HCT116 (cell line): Measurements from ENCODE around the gene DLL1. TPM values are rescaled to one million over a fixed set of nuclear protein-coding genes. Genes with fewer than 3 reads are reported as not detected.
A peak's percentile ranks its signal among the peaks of the same experiment; 100 is the strongest.

Experiments
- ATAC-seq: fragments of 200-7000 bp; cut with Tn5 transposase; 2 replicates; pipeline ENCODE4 v1.9.1; 2020; ENCODE audit warnings: mild to moderate bottlenecking, moderate library complexity
- BruUV-seq: library from RNA; stranded (reverse); fragments of 400-500 nt; replicated peaks from 2 replicates; lab custom pipeline; 2021; lab: Mats Ljungman, UMichigan
- CTCF ChIA-PET: fragments of 300-600 bp; sonication (Branson Sonifier 250); formaldehyde crosslinking; loops from one replicate; lab custom pipeline; 2021; ENCODE audit warnings: antibody characterized with exemption; lab: Charles Lee
- POLR2A ChIA-PET: fragments of 300-600, 350-600 bp; sonication (Branson Sonifier 250); formaldehyde crosslinking; loops from one replicate; lab custom pipeline; 2021; ENCODE audit warnings: antibody characterized with exemption; lab: Charles Lee
- RAD21 ChIA-PET, 2 experiments: fragments of 300-600 bp; sonication (Branson Sonifier 250); formaldehyde crosslinking; loops; one replicate each; lab custom pipeline; 2023; ENCODE audit warnings: low total read pairs in 2 of 2; ENCODE audit not compliant: uncharacterized antibody in 2 of 2, unreplicated experiment in 2 of 2, low non-redundant PET in 1 of 2; lab: Charles Lee
- DNase-seq: peaks from one replicate; pipeline ENCODE4 v3.0.0-alpha.2; 2010; ENCODE audit warnings: low read depth, low spot score
- H2AFZ ChIP-seq: fragments of 200-600 bp; shearing (Covaris generic), sonication (generic); 2 replicates; pipeline ENCODE4 v1.6.1; 2017; ENCODE audit warnings: low read depth, mixed run types, mixed read lengths, antibody characterized with exemption, low read length; ENCODE audit not compliant: poor library complexity, severe bottlenecking
- H3K27ac ChIP-seq: 2 replicates; pipeline ENCODE4 v1.5.1; 2012; ENCODE audit warnings: low read depth, low read length
- H3K27me3 ChIP-seq: fragments of 200-600 bp; sonication (generic); 2 replicates; pipeline ENCODE4 v1.6.1; 2016; ENCODE audit warnings: mixed run types, low read length, mixed read lengths; ENCODE audit not compliant: insufficient read depth
- H3K36me3 ChIP-seq, 2 experiments: fragments of 200-500 bp in 1 of 2; fragments of 200-600 bp in 1 of 2; sonication (Bioruptor generic) in 1 of 2; sonication (generic) in 1 of 2; 2 replicates each; pipeline versions ENCODE4 v1.5.1 to v1.6.1; 2014 to 2016; ENCODE audit warnings: low read length in 2 of 2, inconsistent platforms in 1 of 2, mixed read lengths in 1 of 2, mixed run types in 1 of 2; ENCODE audit not compliant: insufficient read depth in 2 of 2, control insufficient read depth in 1 of 2
- H3K4me1 ChIP-seq, 2 experiments: fragments of 200-600 bp in 1 of 2; sonication (generic) in 1 of 2; 2 replicates each; pipeline versions ENCODE4 v1.5.1 to v1.6.1; 2012 to 2017; ENCODE audit warnings: low read length in 2 of 2, inconsistent platforms in 1 of 2, mild to moderate bottlenecking in 1 of 2, mixed read lengths in 1 of 2, mixed run types in 1 of 2, moderate library complexity in 1 of 2; ENCODE audit not compliant: insufficient read depth in 2 of 2, control insufficient read depth in 1 of 2
- H3K4me2 ChIP-seq: fragments of 200-600 bp; sonication (generic); 2 replicates; pipeline ENCODE4 v1.6.1; 2017; ENCODE audit warnings: mixed run types, low read length, mixed read lengths
- H3K4me3 ChIP-seq, 2 experiments: fragments of 200-600 bp in 1 of 2; sonication (generic) in 1 of 2; replicated peaks in 1 of 2; 2 replicates each; pipeline ENCODE4 v1.5.1; 2011 to 2016; ENCODE audit warnings: low read length in 2 of 2, control low read depth in 1 of 2, low read depth in 1 of 2, mild to moderate bottlenecking in 1 of 2, mixed read lengths in 1 of 2, mixed run types in 1 of 2
- H3K79me2 ChIP-seq: fragments of 200-600 bp; sonication (generic); 2 replicates; pipeline ENCODE4 v1.6.1; 2017; ENCODE audit warnings: mild to moderate bottlenecking, mixed run types, low read length, moderate library complexity, mixed read lengths; ENCODE audit not compliant: insufficient read depth
- H3K9ac ChIP-seq: fragments of 200-600 bp; sonication (generic); 2 replicates; pipeline ENCODE4 v1.6.1; 2016; ENCODE audit warnings: low read length, mixed read lengths
- H3K9me2 ChIP-seq: fragments of 200-600 bp; sonication (generic), shearing (Covaris generic); 2 replicates; pipeline ENCODE4 v1.6.1; 2017; ENCODE audit warnings: mixed run types, mild to moderate bottlenecking, moderate library complexity; ENCODE audit not compliant: insufficient read depth
- H3K9me3 ChIP-seq, 2 experiments: fragments of 200-500 bp in 1 of 2; fragments of 200-600 bp in 1 of 2; sonication (Bioruptor generic) in 1 of 2; sonication (generic) in 1 of 2; 2 replicates each; pipeline ENCODE4 v1.6.1; 2014 to 2017; ENCODE audit warnings: low read length in 2 of 2, mixed read lengths in 2 of 2, inconsistent platforms in 1 of 2, low read depth in 1 of 2, mild to moderate bottlenecking in 1 of 2, mixed run types in 1 of 2, moderate library complexity in 1 of 2; ENCODE audit not compliant: control insufficient read depth in 1 of 2, insufficient read depth in 1 of 2
- H4K20me1 ChIP-seq: fragments of 200-600 bp; sonication (generic), shearing (Covaris generic); 2 replicates; pipeline ENCODE4 v1.6.1; 2017; ENCODE audit warnings: mixed run types, mild to moderate bottlenecking, moderate library complexity; ENCODE audit not compliant: insufficient read depth
- CBX3 ChIP-seq: IDR thresholded peaks from 2 replicates; pipeline ENCODE4 v1.6.1; 2012; ENCODE audit warnings: low read depth
- MAX ChIP-seq: IDR thresholded peaks from 2 replicates; pipeline ENCODE4 v1.6.1; 2012
- POLR2A ChIP-seq: IDR thresholded peaks from 2 replicates; pipeline ENCODE4 v1.7.0; 2011; ENCODE audit warnings: borderline replicate concordance; ENCODE audit not compliant: insufficient read depth, insufficient read length; ENCODE audit errors: extremely low read depth
- SP1 ChIP-seq: IDR thresholded peaks from 2 replicates; pipeline ENCODE4 v1.6.1; 2012; ENCODE audit warnings: low read depth
- TCF7L2 ChIP-seq: IDR thresholded peaks from 2 replicates; pipeline ENCODE4 v1.7.0; 2011; ENCODE audit warnings: borderline replicate concordance, inconsistent platforms; ENCODE audit not compliant: insufficient read depth, insufficient read length; ENCODE audit errors: extremely low read depth
- ZFX ChIP-seq: fragments of 450-650 bp; IDR thresholded peaks from 2 replicates; pipeline ENCODE4 v1.6.1; 2017
- ZNF274 ChIP-seq: fragments of 200-500 bp; sonication (Bioruptor generic); IDR thresholded peaks from 2 replicates; pipeline ENCODE4 v1.6.1; 2014; ENCODE audit warnings: mild to moderate bottlenecking, low read depth, low read length, inconsistent platforms
- intact Hi-C: fragments of 100-400 bp; cut with micrococcal nuclease; formaldehyde crosslinking; loops from 2 replicates; pipeline ENCODE4 v1.10.0; 2022
- total RNA-seq: library from RNA; stranded (reverse); gene quantifications from one replicate; pipeline ENCODE4 v1.2.1, GENCODE V29; 2021; ENCODE audit not compliant: unreplicated experiment

DLL1 gene
- total RNA-seq, 1 experiment from 2014 or later = 5.3 TPM

DNA sequence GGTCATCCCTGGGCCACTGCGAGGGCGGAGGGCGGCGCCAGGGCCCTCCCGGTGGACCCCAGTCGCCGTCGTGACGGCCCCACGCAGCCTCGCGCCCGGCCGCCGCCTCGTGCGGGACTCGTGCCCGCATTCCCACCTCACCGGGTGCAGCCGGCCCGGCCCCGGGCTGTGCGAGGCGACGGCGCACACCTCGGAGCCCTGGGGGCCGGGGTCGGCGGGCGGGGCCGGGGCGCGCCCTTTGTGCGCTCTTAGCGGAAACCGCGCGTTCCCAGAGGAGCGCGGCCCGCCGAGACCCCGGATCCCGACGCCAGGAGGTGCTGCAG is 5.5 kb upstream of the DLL1 start:
- Histone ChIP-seq H3K9me3 (peaks cover 0 to 6% of the 10 kb centered on the region in 2 experiments; a peak in 1 of 4 replicates), H3K4me2 (peak overlapping the region; percentile 91), H3K27me3 (peaks cover 4% of the 10 kb centered on the region; the same call in 1 of the 2 replicates), H3K4me3 (no peak overlapping the region), H3K36me3 (no peaks in the 10 kb centered on the region), H2AFZ (no peak overlapping the region), H3K79me2 (no peaks in the 10 kb centered on the region), H3K9ac (no peak overlapping the region), H3K9me2 (no peaks in the 10 kb centered on the region), H3K4me1 (peaks cover 4 to 14% of the 10 kb centered on the region in 2 experiments; a peak in 2 of 4 replicates), H3K27ac (no peak overlapping the region; the same call in 1 of the 2 replicates), H4K20me1 (no peaks in the 10 kb centered on the region)
- DNase-seq (no peak), ATAC-seq (no peak)
- ChIA-PET POLR2A (no interaction called here), CTCF (no interaction called here), RAD21 (no interaction called here)
- BruUV-seq = no TSS peak
- intact Hi-C loops = loop anchor here (10.0 kb wide), 1 partner anchor 228 kb away; no protein-coding TSS in a partner anchor
- no peak for TF ChIP-seq POLR2A
- TF ChIP-seq CBX3 = no peak
- TF ChIP-seq SP1 = no peak

DNA sequence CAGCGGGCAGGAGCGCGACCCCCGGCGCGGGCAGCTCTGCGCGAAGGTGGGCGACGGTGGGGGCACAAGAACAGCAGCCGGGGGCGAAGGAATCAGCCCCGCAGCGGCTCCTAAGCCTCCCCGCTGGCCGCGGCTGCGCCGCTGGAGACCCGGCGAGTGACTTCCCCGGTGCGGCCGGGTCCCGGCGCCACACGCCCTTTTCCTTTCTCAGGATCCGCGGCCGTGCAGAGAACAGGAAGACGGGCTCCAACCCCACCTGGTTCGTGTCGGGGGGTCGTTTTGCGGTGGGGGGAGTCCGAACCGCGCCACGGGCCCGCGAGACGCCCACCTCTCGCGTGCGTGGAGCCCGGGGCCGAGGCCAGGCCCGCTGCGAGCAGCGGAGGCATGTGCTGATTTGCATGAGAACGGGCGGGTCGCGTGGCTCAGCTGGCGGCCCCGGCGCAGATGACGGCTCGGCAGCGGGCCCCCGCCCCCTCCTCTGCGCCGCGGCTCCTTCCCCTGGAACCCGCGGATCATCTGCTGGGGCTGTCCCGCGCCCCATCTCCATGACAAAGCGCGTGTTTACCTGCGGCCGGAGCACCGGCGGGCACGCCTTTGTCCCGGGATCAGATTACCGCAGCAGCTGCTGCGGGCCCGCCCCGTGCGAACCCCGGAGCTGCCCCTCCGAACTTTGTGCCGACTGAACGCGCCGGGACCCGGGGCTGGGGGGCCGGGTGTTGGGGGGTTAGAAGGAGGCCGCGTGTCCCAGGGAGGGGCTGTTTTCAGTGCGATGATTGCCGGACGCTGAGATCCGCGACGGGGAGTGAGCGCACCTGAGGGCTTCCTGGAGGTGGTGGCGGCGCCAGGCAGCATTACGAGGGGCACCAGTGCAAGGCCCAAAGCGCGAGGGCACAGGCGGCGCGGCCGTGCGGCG is 4.9 kb upstream of the DLL1 start:
- peaks cover 0 to 2% of the 10 kb centered on the region in 2 experiments; a peak in 1 of 4 replicates for H3K9me3 ChIP-seq
- no peaks in the 10 kb centered on the region for H4K20me1 ChIP-seq
- BruUV-seq = no TSS peak
- ATAC-seq (peak; percentile 73), DNase-seq (no peak)
- peak overlapping the region; percentile 59 for H3K9ac ChIP-seq
- CTCF ChIA-PET = no interaction called here
- H3K9me2 ChIP-seq = no peaks in the 10 kb centered on the region
- H3K27me3 ChIP-seq = peaks cover 4% of the 10 kb centered on the region; the same call in 1 of the 2 replicates
- TF ChIP-seq ZNF274 (no peak), SP1 (no peak), MAX (peak; percentile 68; the same call in 1 of the 2 replicates), TCF7L2 (peak; percentile 34), ZFX (peak; percentile 48)
- H3K4me3 ChIP-seq = peak overlapping the region; percentile 35 to 59
- peak overlapping the region; percentile 91 for H3K4me2 ChIP-seq
- H3K79me2 ChIP-seq = no peaks in the 10 kb centered on the region
- H3K27ac ChIP-seq = peak overlapping the region; percentile 22; the same call in 1 of the 2 replicates
- intact Hi-C loops = loop anchor here (10.0 kb wide), 1 partner anchor 229 kb away; no protein-coding TSS in a partner anchor
- POLR2A ChIA-PET = no interaction called here
- no peaks in the 10 kb centered on the region for H3K36me3 ChIP-seq
- RAD21 ChIA-PET = no interaction called here
- peaks cover 4 to 14% of the 10 kb centered on the region in 2 experiments; a peak in 2 of 4 replicates for H3K4me1 ChIP-seq
- H2AFZ ChIP-seq = peak overlapping the region; percentile 26
